ENCODE data around the gene NTM. TPM values are rescaled to one million over a fixed set of nuclear protein-coding genes. Genes with fewer than 3 reads are reported as not detected.

Gene NTM
- total RNA-seq, 4 donors from 2014 or later, result 1.4 to 2.8 (median 1.7) TPM

- DNase-seq, result no peak
- Histone ChIP-seq H3K27me3 (no peaks in the 10 kb centered on the region), H3K36me3 (no peaks in the 10 kb centered on the region), H3K4me3 (no peak overlapping the region), H3K9me3 (no peaks in the 10 kb centered on the region), H3K27ac (no peak overlapping the region), H3K4me1 (no peaks in the 10 kb centered on the region)
- TF ChIP-seq CTCF (IDR thresholded peaks at IDR 0.05) (no peak), POLR2A (IDR thresholded peaks at IDR 0.05) (no peak)
Observed at GRCh38 chr11:131858505-131858904, 488.1 kb downstream of the NTM start.

DNA sequence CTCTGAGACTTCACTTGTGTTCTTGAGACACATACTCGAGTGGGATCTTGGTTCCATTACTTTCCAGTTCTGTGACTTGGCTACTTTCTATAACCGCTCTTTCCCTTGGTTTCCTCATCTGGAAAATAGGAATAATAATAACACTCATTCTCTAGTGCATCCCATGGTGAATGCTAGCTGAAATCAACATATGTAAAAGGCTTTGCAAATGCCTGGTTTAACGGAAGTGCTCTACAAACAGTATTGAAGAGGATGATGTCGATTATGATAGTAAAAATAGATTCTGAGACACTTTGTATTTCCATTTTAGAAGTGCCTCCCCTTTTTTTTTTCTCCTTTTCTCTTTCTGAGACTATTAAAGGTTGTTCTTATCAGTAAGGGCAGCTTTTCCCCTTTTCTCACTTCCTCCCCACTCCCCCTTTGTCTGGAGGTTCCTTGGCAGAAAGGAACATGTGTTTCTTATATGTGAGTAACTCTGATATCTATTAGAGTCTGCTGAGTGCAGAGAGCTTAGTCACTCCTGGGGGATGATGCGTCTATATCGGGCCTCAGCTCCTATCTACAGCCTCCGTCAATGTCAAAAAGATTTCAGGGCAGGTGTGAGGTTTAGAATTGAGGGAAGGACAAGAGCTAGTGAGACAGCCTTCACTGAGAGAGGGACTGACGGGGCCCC is 489.3 kb downstream of the NTM start:
- Histone ChIP-seq H3K27me3 (no peaks in the 10 kb centered on the region), H3K36me3 (no peaks in the 10 kb centered on the region), H3K4me1 (no peaks in the 10 kb centered on the region), H3K27ac (no peak overlapping the region), H3K4me3 (no peak overlapping the region), H3K9me3 (no peaks in the 10 kb centered on the region)
- DNase-seq, result no peak
- TF ChIP-seq POLR2A (IDR thresholded peaks at IDR 0.05) (no peak), CTCF (IDR thresholded peaks at IDR 0.05) (no peak)

- H3K4me3 ChIP-seq, result no peak overlapping the region
- H3K27ac ChIP-seq, result no peak overlapping the region
- no peak for TF ChIP-seq CTCF (IDR thresholded peaks at IDR 0.05)
- TF ChIP-seq POLR2A (IDR thresholded peaks at IDR 0.05), result no peak
- H3K36me3 ChIP-seq, result no peaks in the 10 kb centered on the region
- H3K4me1 ChIP-seq, result no peaks in the 10 kb centered on the region
- no peaks in the 10 kb centered on the region for H3K27me3 ChIP-seq
- no peaks in the 10 kb centered on the region for H3K9me3 ChIP-seq
- no peak for DNase-seq
Observed at GRCh38 chr11:131864228-131864627, 493.8 kb downstream of the NTM start.

DNA sequence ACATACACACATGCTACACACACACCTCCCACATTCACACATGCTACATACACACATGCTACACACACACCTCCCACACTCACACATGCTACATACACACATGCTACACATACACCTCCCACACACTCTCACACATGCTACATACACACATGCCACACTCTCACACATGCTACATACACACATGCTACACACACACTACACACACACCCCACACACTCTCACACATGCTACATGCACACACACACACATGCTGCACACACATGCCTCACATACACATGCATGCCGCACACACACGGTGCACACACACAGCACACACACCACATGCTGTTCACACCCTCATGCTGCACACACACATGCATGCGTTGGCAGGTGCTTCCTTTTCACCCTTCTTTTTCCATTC is 495.4 kb downstream of the NTM start:
- Histone ChIP-seq H3K4me1 (no peaks in the 10 kb centered on the region), H3K27ac (no peak overlapping the region), H3K4me3 (no peak overlapping the region), H3K36me3 (no peaks in the 10 kb centered on the region), H3K9me3 (no peaks in the 10 kb centered on the region), H3K27me3 (no peaks in the 10 kb centered on the region)
- no peak for TF ChIP-seq POLR2A (IDR thresholded peaks at IDR 0.05)
- TF ChIP-seq CTCF (IDR thresholded peaks at IDR 0.05), result no peak
- DNase-seq, result no peak

- TF ChIP-seq POLR2A (IDR thresholded peaks at IDR 0.05) (no peak), CTCF (IDR thresholded peaks at IDR 0.05) (no peak)
Observed at GRCh38 chr11:131866535-131867400, 496.4 kb downstream of the NTM start.

More at GRCh38 chr11:131866535-131867400, 496.4 kb downstream of the NTM start:
- H3K9me3 ChIP-seq, result no peaks in the 10 kb centered on the region
- H3K4me3 ChIP-seq, result no peak overlapping the region
- no peaks in the 10 kb centered on the region for H3K4me1 ChIP-seq
- DNase-seq, result no peak
- no peak overlapping the region for H3K27ac ChIP-seq
- H3K27me3 ChIP-seq, result no peaks in the 10 kb centered on the region
- no peaks in the 10 kb centered on the region for H3K36me3 ChIP-seq

Measured in Peyer's patch (tissue), 4 donors.